Upper lobe of left lung (tissue), 4 donors: ENCODE results near the gene C16orf92.
"Not testable (repeated sequence)": the region's sequence is repeated elsewhere in the genome, so short reads cannot be mapped to it uniquely, and the experiment has no call there.

ENCODE experiments used
- CTCF ChIP-seq, 6 experiments: fragments of 450-650 bp in 4 of 6; fragments of 200-600 bp in 2 of 6; sonication (generic) in 2 of 6; IDR thresholded peaks; one replicate each; pipeline ENCODE4 v1.5.1; 2016 to 2019; ENCODE audit warnings: antibody characterized with exemption in 6 of 6
- EP300 ChIP-seq, 4 donors: sonication (generic); formaldehyde crosslinking; IDR thresholded peaks; one replicate each; pipeline ENCODE4 v1.5.1; 2017; ENCODE audit warnings: antibody characterized with exemption in 4 of 4, control low read depth in 2 of 4
- POLR2AphosphoS5 ChIP-seq, 2 donors: sonication (generic); formaldehyde crosslinking; IDR thresholded peaks; one replicate each; pipeline ENCODE4 v1.5.1; 2017; ENCODE audit warnings: antibody characterized with exemption in 2 of 2

GRCh38 chr16:30040690-30041089, 17.7 kb downstream of the C16orf92 start:
- not testable (repeated sequence) for TF ChIP-seq CTCF, EP300, POLR2AphosphoS5 (IDR thresholded peaks at IDR 0.05)
